Natural killer cell treated with Interleukin-12 subunit alpha and Interleukin-12 subunit beta and Interleukin-15 and Interleukin-18, amount 100 ng/mL, for 72 hours (primary cell): ENCODE measurements around the gene TULP3. TPM values are rescaled to one million over a fixed set of nuclear protein-coding genes. Genes with fewer than 3 reads are reported as not detected.

Source experiments
- ATAC-seq, 2 donors: fragments of 150-1000 bp; cut with Tn5 transposase in 1 of 2; sonication (Bioruptor Pico), chemical (Tn5 transposase) in 1 of 2; 2 replicates each; pipeline ENCODE4 v1.10.0; 2021
- DNase-seq: peaks from one replicate; pipeline ENCODE4 v3.0.0; 2022; ENCODE audit warnings: low spot score
- H3K27ac Mint-ChIP-seq, 2 donors: 1 replicate in 1 of 2; 2 replicates in 1 of 2; pipeline ENCODE4 v1.8.0; 2022; ENCODE audit warnings: mixed read lengths in 2 of 2, mild to moderate bottlenecking in 1 of 2, moderate library complexity in 1 of 2
- H3K27me3 Mint-ChIP-seq, 2 donors: 1 replicate in 1 of 2; 2 replicates in 1 of 2; pipeline ENCODE4 v1.8.0; 2022; ENCODE audit warnings: mixed read lengths in 2 of 2
- H3K36me3 Mint-ChIP-seq: one replicate; pipeline ENCODE4 v1.8.0; 2022; ENCODE audit warnings: mixed read lengths
- H3K4me1 Mint-ChIP-seq, 2 donors: 1 replicate in 1 of 2; 2 replicates in 1 of 2; pipeline ENCODE4 v1.8.0; 2022; ENCODE audit warnings: low read depth in 2 of 2, mixed read lengths in 2 of 2, mild to moderate bottlenecking in 1 of 2
- H3K4me3 Mint-ChIP-seq: one replicate; pipeline ENCODE4 v1.8.0; 2022; ENCODE audit warnings: mixed read lengths
- H3K9me3 Mint-ChIP-seq: 2 replicates; pipeline ENCODE4 v1.8.0; 2022; ENCODE audit warnings: mixed read lengths
- total RNA-seq, 2 donors: library from RNA; stranded (reverse); gene quantifications; one replicate each; pipeline ENCODE4 v1.2.3, GENCODE V29; 2022

Gene TULP3, protein sequence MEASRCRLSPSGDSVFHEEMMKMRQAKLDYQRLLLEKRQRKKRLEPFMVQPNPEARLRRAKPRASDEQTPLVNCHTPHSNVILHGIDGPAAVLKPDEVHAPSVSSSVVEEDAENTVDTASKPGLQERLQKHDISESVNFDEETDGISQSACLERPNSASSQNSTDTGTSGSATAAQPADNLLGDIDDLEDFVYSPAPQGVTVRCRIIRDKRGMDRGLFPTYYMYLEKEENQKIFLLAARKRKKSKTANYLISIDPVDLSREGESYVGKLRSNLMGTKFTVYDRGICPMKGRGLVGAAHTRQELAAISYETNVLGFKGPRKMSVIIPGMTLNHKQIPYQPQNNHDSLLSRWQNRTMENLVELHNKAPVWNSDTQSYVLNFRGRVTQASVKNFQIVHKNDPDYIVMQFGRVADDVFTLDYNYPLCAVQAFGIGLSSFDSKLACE
- total RNA-seq = 10 to 100 TPM in 1 of 2 donors, 1 to 10 TPM in 1; 9.0 to 10.7 TPM

- DNase-seq = peak; percentile 99
- Mint-ChIP-seq H3K9me3 (no peaks in the 10 kb centered on the region), H3K4me1 (peaks cover 19 to 20% of the 10 kb centered on the region in 2 donors), H3K27me3 (no peaks in the 10 kb centered on the region), H3K4me3 (peak within 1 kb of the TSS; percentile 97), H3K36me3 (no peaks in the 10 kb centered on the region), H3K27ac (peak within 1 kb of the TSS; percentile 85 to 95)
- peak; percentile 99 to 100 for ATAC-seq
Observed at GRCh38 chr12:2890388-2891239, at the start of gene TULP3. TSS of gene TULP3 (plus strand) at chr12:2890891. CDS start at chr12:2890948, 57 bp downstream.

DNA sequence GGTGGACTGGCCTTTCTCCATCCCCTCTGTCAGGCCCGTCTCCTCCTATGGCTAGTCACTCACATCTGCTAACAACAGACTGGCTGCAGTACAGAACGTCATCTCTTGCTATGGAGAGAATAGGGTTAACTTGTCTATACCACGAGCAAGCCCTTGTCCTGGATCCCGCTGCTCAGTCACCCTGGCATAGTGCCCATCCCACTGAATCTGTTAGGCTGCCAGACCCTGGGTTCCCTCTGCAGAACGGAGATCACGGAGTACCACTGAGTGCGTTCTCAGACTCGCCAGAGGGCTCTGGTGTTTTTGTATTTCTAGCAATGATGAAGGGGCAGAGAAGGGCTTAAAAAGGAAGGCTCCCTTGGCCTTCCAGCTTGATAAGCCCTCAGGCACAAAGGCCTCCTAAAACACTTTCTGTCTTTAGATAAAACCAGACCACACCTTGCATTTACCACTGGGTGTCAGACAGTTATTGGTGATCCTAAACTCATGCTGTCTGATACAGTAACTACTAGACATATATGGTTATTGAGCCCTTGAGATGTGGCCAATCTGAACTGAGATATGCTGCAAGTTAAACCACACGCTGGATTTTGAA is 49.5 kb upstream of the TULP3 start:
- Mint-ChIP-seq H3K27ac (no peak overlapping the region), H3K27me3 (no peaks in the 10 kb centered on the region), H3K9me3 (no peaks in the 10 kb centered on the region), H3K36me3 (no peaks in the 10 kb centered on the region), H3K4me1 (peaks cover 0 to 7% of the 10 kb centered on the region in 2 donors), H3K4me3 (no peak overlapping the region)
- DNase-seq (no peak), ATAC-seq (no peak)

- no peak overlapping the region for H3K4me3 Mint-ChIP-seq
- ATAC-seq = no peak
- H3K4me1 Mint-ChIP-seq = peaks cover 0 to 3% of the 10 kb centered on the region in 2 donors
- H3K27me3 Mint-ChIP-seq = no peaks in the 10 kb centered on the region
- no peak for DNase-seq
- H3K36me3 Mint-ChIP-seq = no peaks in the 10 kb centered on the region
- no peak overlapping the region for H3K27ac Mint-ChIP-seq
- H3K9me3 Mint-ChIP-seq = no peaks in the 10 kb centered on the region
Observed at GRCh38 chr12:2842948-2843347, 47.7 kb upstream of the TULP3 start.

DNA sequence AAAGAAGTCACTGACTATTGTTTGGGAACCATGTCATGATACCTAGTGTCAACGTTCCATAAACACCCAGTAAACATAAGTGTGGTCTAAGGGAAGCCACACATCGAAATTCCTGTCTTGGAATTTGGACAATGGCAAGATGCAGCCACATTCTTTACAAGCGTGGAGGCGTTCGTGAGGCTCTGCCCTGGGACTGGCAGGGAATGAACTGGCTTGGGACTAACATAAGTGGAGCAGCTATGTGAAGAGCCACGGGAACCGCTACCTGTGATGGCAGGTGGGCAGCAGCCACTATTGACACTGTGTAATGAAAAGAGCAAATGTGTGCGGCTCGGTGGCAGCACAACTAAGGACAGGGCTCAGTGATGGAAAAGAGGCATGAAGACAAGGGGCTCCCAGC is 45.9 kb upstream of the TULP3 start:
- H3K36me3 Mint-ChIP-seq = no peaks in the 10 kb centered on the region

DNA sequence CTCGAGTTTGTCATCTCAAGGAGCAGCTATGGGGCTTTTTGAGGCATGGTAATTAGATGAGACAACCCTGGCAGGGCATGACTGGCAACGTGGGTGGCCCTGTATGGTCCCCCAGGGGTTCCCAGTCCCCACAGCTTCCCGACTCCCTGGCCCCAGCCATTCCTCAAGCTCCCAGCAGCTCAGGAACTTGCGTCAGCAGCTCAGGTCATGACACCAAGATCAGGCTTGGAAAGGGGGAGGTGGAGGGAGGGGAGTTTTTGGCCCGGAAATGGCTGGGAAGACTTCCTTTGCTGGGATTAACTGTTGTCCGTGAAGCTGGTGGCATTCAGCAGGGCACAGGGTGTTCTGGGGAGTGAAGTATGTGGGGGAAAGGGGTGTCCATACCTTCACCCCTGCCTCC is 45.4 kb upstream of the TULP3 start:
- no peaks in the 10 kb centered on the region for H3K36me3 Mint-ChIP-seq
- DNase-seq (no peak), ATAC-seq (no peak)
- H3K27ac Mint-ChIP-seq = no peak overlapping the region
- H3K4me1 Mint-ChIP-seq = no peaks in the 10 kb centered on the region
- H3K4me3 Mint-ChIP-seq = no peak overlapping the region
- H3K9me3 Mint-ChIP-seq = no peaks in the 10 kb centered on the region
- no peaks in the 10 kb centered on the region for H3K27me3 Mint-ChIP-seq

More for the DNA sequence above, 45.9 kb upstream of the TULP3 start:
- Mint-ChIP-seq H3K4me3 (no peak overlapping the region), H3K27ac (no peak overlapping the region), H3K27me3 (no peaks in the 10 kb centered on the region), H3K4me1 (peaks cover 0 to 2% of the 10 kb centered on the region in 2 donors), H3K9me3 (no peaks in the 10 kb centered on the region)
- DNase-seq = no peak
- no peak for ATAC-seq

DNA sequence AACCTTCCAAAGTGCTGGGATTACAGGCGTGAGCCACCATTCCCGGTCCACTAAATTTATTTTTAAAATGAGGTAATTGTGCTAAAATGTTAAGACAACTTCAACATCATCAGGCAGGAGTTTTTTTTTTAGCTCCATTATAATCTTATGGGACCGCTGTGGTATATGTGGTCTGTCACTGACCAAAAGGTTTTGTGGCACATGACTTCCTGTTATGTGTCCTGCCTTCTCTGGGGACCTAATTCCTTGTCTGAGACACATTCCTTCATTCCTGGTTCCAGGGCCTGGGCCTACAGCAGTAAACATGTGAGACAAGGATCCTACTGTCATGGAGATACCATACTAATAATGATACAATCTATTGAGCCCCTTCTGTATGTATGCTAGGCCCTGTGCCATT is 38.8 kb upstream of the TULP3 start:
- Mint-ChIP-seq H3K36me3 (no peaks in the 10 kb centered on the region), H3K4me1 (no peaks in the 10 kb centered on the region), H3K27ac (no peak overlapping the region), H3K4me3 (no peak overlapping the region), H3K9me3 (no peaks in the 10 kb centered on the region), H3K27me3 (no peaks in the 10 kb centered on the region)
- ATAC-seq = no peak
- no peak for DNase-seq

DNA sequence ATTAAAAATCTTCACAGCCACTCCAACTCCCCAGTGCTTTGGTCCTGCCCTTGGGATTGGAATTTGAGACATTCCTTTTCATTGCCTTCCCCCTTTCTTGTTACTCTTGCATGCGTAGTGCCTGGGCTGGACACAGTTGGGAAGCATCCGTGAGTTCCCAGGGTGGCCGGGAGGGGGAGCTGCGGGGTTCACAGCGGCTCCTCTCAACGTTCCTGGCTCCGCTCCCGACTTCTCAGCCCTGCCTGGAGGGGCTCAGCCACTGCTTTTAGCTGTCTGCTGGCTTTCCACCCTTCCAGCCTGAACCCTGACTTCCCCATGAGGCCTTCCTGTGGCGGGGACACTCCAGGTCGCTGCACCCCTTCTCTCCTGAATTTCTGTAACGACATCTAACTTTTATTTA is 37.1 kb upstream of the TULP3 start:
- H3K9me3 Mint-ChIP-seq = no peaks in the 10 kb centered on the region
- H3K36me3 Mint-ChIP-seq = no peaks in the 10 kb centered on the region
- no peak overlapping the region for H3K27ac Mint-ChIP-seq
- no peak overlapping the region for H3K4me3 Mint-ChIP-seq
- DNase-seq (no peak), ATAC-seq (peak; percentile 55 to 76)
- H3K27me3 Mint-ChIP-seq = no peaks in the 10 kb centered on the region
- no peaks in the 10 kb centered on the region for H3K4me1 Mint-ChIP-seq

GRCh38 chr12:2854669-2855453 is 35.8 kb upstream of the TULP3 start:
- Mint-ChIP-seq H3K27me3 (no peaks in the 10 kb centered on the region), H3K9me3 (no peaks in the 10 kb centered on the region), H3K4me1 (no peaks in the 10 kb centered on the region), H3K36me3 (peaks cover 2% of the 10 kb centered on the region), H3K4me3 (no peak overlapping the region), H3K27ac (no peak overlapping the region)
- no peak for ATAC-seq
- DNase-seq = no peak

DNA sequence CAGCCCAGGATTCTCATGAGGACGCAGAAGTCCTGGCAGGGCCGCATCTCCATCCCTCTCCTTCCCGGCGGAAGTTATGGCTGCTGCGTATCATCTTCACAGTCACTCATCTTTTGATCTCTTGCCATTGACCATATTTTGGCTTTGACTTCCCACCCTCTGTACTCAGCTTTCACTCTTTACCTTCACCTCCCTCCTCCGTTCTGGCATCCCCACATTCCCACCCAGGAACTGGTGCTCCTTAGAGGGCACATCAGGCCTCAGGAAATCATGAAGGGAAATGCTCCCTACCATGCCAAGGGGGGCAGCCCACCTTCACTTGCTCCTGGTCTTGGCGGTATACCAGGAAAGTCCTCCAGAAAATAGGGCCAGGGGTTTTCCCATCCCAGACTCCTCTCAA is 35.1 kb upstream of the TULP3 start:
- Mint-ChIP-seq H3K4me3 (no peak overlapping the region), H3K36me3 (peaks cover 7% of the 10 kb centered on the region), H3K4me1 (no peaks in the 10 kb centered on the region), H3K27ac (no peak overlapping the region), H3K27me3 (no peaks in the 10 kb centered on the region), H3K9me3 (no peaks in the 10 kb centered on the region)
- DNase-seq = no peak
- no peak for ATAC-seq

DNA sequence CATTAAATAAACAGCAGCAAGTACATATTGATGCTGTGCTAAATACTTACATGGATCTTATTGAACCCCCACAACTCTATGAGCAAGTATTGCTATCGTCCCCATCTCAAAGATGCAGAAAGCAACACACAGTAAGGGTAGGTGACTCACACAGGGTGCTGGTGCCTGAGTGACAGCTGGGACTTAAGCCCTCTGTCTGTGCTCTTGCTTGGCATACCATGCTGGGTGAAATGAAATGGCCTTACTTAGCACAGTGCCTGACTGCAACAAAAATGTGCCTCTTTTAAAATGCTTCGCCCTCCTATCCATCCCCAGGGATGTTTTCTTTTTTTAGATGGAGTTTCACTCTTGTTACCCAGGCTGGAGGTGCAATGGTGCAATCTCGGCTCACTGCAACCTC is 34.6 kb upstream of the TULP3 start:
- Mint-ChIP-seq H3K27me3 (no peaks in the 10 kb centered on the region), H3K36me3 (peaks cover 7% of the 10 kb centered on the region), H3K4me3 (no peak overlapping the region), H3K4me1 (no peaks in the 10 kb centered on the region), H3K27ac (no peak overlapping the region), H3K9me3 (no peaks in the 10 kb centered on the region)
- DNase-seq = no peak
- peak in 1 of 2 donors; percentile 28 for ATAC-seq

DNA sequence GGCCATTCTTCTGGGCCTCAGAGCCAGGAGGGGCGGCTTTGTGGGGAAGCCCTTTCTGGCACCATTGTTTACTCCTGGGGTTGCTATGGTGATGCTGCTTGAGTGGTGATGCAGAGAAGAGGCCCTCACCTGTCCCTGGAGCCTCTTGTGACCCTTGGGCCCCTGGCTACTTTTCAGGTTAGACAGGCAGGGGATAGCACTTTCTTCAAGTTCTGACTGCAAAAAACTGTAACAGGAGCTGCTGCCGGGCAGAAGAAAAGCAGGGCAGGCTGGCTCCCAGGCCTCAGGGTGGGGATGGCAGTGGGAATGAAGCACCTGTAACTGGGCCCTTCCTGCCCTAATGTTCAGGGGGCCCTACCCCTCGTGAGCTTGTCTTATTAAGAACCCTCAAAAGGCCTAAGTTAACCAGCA is 33.7 kb upstream of the TULP3 start, which contains the start of gene TEX52:
TEX52 (minus strand) TSS at position 19 of the 411 bp plus-strand sequence; CDS start at position 6, 13 bp downstream.
- H3K9me3 Mint-ChIP-seq = no peaks in the 10 kb centered on the region
- no peaks in the 10 kb centered on the region for H3K27me3 Mint-ChIP-seq
- H3K4me3 Mint-ChIP-seq = no peak within 1 kb of the TSS
- H3K36me3 Mint-ChIP-seq = peaks cover 7% of the 10 kb centered on the region
- no peak within 1 kb of the TSS for H3K27ac Mint-ChIP-seq
- DNase-seq (no peak), ATAC-seq (no peak)
- no peaks in the 10 kb centered on the region for H3K4me1 Mint-ChIP-seq

DNA sequence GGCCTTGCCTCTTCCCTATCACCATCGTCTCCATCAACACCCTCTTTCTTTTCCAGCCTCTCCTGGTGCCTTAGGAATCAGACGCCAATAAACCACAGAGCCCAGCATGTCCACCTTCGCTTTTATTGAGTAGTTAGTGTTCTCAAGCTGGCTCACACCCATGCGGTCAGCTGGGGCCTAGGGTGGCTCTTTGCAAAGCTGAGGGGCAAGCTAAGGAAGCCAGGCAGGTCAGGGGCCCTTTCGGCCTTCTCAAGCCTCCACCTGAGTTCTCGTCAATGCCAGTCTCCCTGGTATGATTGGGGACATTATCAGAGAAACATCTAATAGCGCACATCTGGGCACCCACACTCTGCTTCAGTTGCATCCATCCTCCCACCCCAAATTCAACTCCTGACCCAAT is 33.1 kb upstream of the TULP3 start:
- ATAC-seq (no peak), DNase-seq (no peak)
- H3K27ac Mint-ChIP-seq = no peak overlapping the region
- H3K27me3 Mint-ChIP-seq = no peaks in the 10 kb centered on the region
- peaks cover 7% of the 10 kb centered on the region for H3K36me3 Mint-ChIP-seq
- H3K4me3 Mint-ChIP-seq = no peak overlapping the region
- no peaks in the 10 kb centered on the region for H3K4me1 Mint-ChIP-seq
- no peaks in the 10 kb centered on the region for H3K9me3 Mint-ChIP-seq

DNA sequence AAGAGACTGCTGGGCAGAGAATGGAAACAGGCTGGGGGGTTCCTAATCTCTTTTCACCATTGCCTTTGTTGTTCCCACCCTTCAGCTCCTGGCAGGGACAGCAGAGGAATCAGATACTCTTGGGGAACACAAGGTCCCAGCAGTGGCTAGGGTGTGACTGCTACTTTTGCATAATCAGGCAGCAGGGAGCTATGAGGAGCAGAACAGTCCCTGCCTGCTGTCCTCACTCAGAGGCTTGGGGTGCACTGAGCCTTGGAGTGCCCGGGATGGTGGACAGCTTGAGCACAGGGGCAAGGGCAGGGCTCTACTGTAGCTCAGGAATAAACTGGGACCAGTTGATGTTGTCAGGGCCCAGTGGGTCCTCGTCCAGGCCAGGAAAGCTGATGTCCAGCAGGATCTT is 32.4 kb upstream of the TULP3 start:
- Mint-ChIP-seq H3K36me3 (peaks cover 7% of the 10 kb centered on the region), H3K4me1 (no peaks in the 10 kb centered on the region), H3K27me3 (no peaks in the 10 kb centered on the region), H3K4me3 (no peak overlapping the region), H3K27ac (no peak overlapping the region), H3K9me3 (no peaks in the 10 kb centered on the region)
- ATAC-seq (no peak), DNase-seq (no peak)
